Activated naive CD8-positive, alpha-beta T cell treated with anti-CD3 and anti-CD28 coated beads, Interleukin-2, amount 50 U/mL, for 24 hours (primary cell): ENCODE measurements around the gene ADH1A.

Experiments
- ATAC-seq: fragments of 150-1000 bp; cut with Tn5 transposase; one replicate; pipeline ENCODE4 v1.10.0; 2021
- DNase-seq: peaks from one replicate; pipeline ENCODE4 v3.0.0; 2021
- H3K27ac Mint-ChIP-seq: one replicate; pipeline ENCODE4 v1.8.0; 2021; ENCODE audit warnings: mild to moderate bottlenecking, mixed read lengths
- H3K27me3 Mint-ChIP-seq: one replicate; pipeline ENCODE4 v1.8.0; 2021; ENCODE audit warnings: mixed read lengths
- H3K36me3 Mint-ChIP-seq: one replicate; pipeline ENCODE4 v1.8.0; 2021; ENCODE audit warnings: low read depth, mixed read lengths
- H3K4me1 Mint-ChIP-seq: one replicate; pipeline ENCODE4 v1.8.0; 2021; ENCODE audit warnings: mixed read lengths
- H3K4me3 Mint-ChIP-seq: one replicate; pipeline ENCODE4 v1.8.0; 2021; ENCODE audit warnings: mild to moderate bottlenecking, moderate library complexity, mixed read lengths
- H3K9me3 Mint-ChIP-seq: one replicate; pipeline ENCODE4 v1.8.0; 2021; ENCODE audit warnings: mixed read lengths

The ADH1A gene

GRCh38 chr4:99305638-99306400, 15.0 kb upstream of the ADH1A start:
- peaks cover 4% of the 10 kb centered on the region for H3K9me3 Mint-ChIP-seq
- H3K36me3 Mint-ChIP-seq, result no peaks in the 10 kb centered on the region
- no peak for DNase-seq
- no peak overlapping the region for H3K4me3 Mint-ChIP-seq
- H3K27me3 Mint-ChIP-seq, result peaks cover 8% of the 10 kb centered on the region
- no peak for ATAC-seq
- H3K4me1 Mint-ChIP-seq, result no peaks in the 10 kb centered on the region
- H3K27ac Mint-ChIP-seq, result no peak overlapping the region

- Mint-ChIP-seq H3K27me3 (no peaks in the 10 kb centered on the region), H3K36me3 (no peaks in the 10 kb centered on the region), H3K27ac (no peak overlapping the region), H3K9me3 (peaks cover 18% of the 10 kb centered on the region), H3K4me1 (no peaks in the 10 kb centered on the region), H3K4me3 (no peak overlapping the region)
- DNase-seq (no peak), ATAC-seq (no peak)
Measured at GRCh38 chr4:99301376-99302164, 10.8 kb upstream of the ADH1A start.

GRCh38 chr4:99300934-99301333, 10.1 kb upstream of the ADH1A start:
- H3K4me1 Mint-ChIP-seq, result no peaks in the 10 kb centered on the region
- no peak for DNase-seq

GRCh38 chr4:99293357-99293756, 2.6 kb upstream of the ADH1A start:
- no peak overlapping the region for H3K27ac Mint-ChIP-seq
- peaks cover 29% of the 10 kb centered on the region for H3K9me3 Mint-ChIP-seq
- H3K4me3 Mint-ChIP-seq, result no peak overlapping the region
- no peak for DNase-seq
- ATAC-seq, result no peak
- H3K36me3 Mint-ChIP-seq, result no peaks in the 10 kb centered on the region
- peaks cover 2% of the 10 kb centered on the region for H3K27me3 Mint-ChIP-seq
- no peaks in the 10 kb centered on the region for H3K4me1 Mint-ChIP-seq

More at GRCh38 chr4:99300934-99301333, 10.1 kb upstream of the ADH1A start:
- Mint-ChIP-seq H3K4me3 (no peak overlapping the region), H3K36me3 (no peaks in the 10 kb centered on the region), H3K27ac (no peak overlapping the region), H3K27me3 (no peaks in the 10 kb centered on the region), H3K9me3 (peaks cover 24% of the 10 kb centered on the region)
- no peak for ATAC-seq

GRCh38 chr4:99285387-99285786, 5.4 kb downstream of the ADH1A start:
- H3K9me3 Mint-ChIP-seq, result no peaks in the 10 kb centered on the region
- no peaks in the 10 kb centered on the region for H3K27me3 Mint-ChIP-seq
- H3K4me1 Mint-ChIP-seq, result no peaks in the 10 kb centered on the region
- ATAC-seq, result no peak
- H3K36me3 Mint-ChIP-seq, result no peaks in the 10 kb centered on the region
- no peak overlapping the region for H3K4me3 Mint-ChIP-seq
- DNase-seq, result no peak
- H3K27ac Mint-ChIP-seq, result no peak overlapping the region

GRCh38 chr4:99282731-99283130, 8.1 kb downstream of the ADH1A start:
- H3K36me3 Mint-ChIP-seq, result no peaks in the 10 kb centered on the region
- no peaks in the 10 kb centered on the region for H3K4me1 Mint-ChIP-seq
- DNase-seq, result no peak
- no peaks in the 10 kb centered on the region for H3K9me3 Mint-ChIP-seq
- no peak overlapping the region for H3K27ac Mint-ChIP-seq
- no peak for ATAC-seq
- H3K4me3 Mint-ChIP-seq, result no peak overlapping the region
- H3K27me3 Mint-ChIP-seq, result peaks cover 8% of the 10 kb centered on the region

- H3K9me3 Mint-ChIP-seq, result no peaks in the 10 kb centered on the region
- H3K36me3 Mint-ChIP-seq, result no peaks in the 10 kb centered on the region
- no peaks in the 10 kb centered on the region for H3K4me1 Mint-ChIP-seq
- H3K27ac Mint-ChIP-seq, result no peak overlapping the region
- DNase-seq (no peak), ATAC-seq (no peak)
- H3K27me3 Mint-ChIP-seq, result peaks cover 8% of the 10 kb centered on the region
- H3K4me3 Mint-ChIP-seq, result no peak overlapping the region
Measured at GRCh38 chr4:99281261-99281660, 9.5 kb downstream of the ADH1A start.

GRCh38 chr4:99276417-99276816, 14.4 kb downstream of the ADH1A start:
- Mint-ChIP-seq H3K36me3 (no peaks in the 10 kb centered on the region), H3K4me1 (no peaks in the 10 kb centered on the region), H3K4me3 (no peak overlapping the region), H3K9me3 (no peaks in the 10 kb centered on the region), H3K27me3 (peaks cover 8% of the 10 kb centered on the region), H3K27ac (no peak overlapping the region)
- no peak for DNase-seq
- ATAC-seq, result no peak

GRCh38 chr4:99275885-99276284, 14.9 kb downstream of the ADH1A start:
- Mint-ChIP-seq H3K4me3 (no peak overlapping the region), H3K27ac (no peak overlapping the region), H3K27me3 (peaks cover 8% of the 10 kb centered on the region), H3K4me1 (no peaks in the 10 kb centered on the region), H3K9me3 (no peaks in the 10 kb centered on the region), H3K36me3 (no peaks in the 10 kb centered on the region)
- no peak for ATAC-seq
- no peak for DNase-seq

- no peak for DNase-seq
- H3K36me3 Mint-ChIP-seq, result no peaks in the 10 kb centered on the region
- no peak overlapping the region for H3K4me3 Mint-ChIP-seq
- no peaks in the 10 kb centered on the region for H3K9me3 Mint-ChIP-seq
- H3K4me1 Mint-ChIP-seq, result no peaks in the 10 kb centered on the region
- peaks cover 6% of the 10 kb centered on the region for H3K27me3 Mint-ChIP-seq
- no peak for ATAC-seq
- H3K27ac Mint-ChIP-seq, result no peak overlapping the region
Measured at GRCh38 chr4:99275050-99275449, 15.7 kb downstream of the ADH1A start.

- Mint-ChIP-seq H3K27ac (no peak overlapping the region), H3K4me1 (no peaks in the 10 kb centered on the region), H3K9me3 (no peaks in the 10 kb centered on the region), H3K36me3 (no peaks in the 10 kb centered on the region), H3K4me3 (no peak overlapping the region), H3K27me3 (no peaks in the 10 kb centered on the region)
- no peak for DNase-seq
- no peak for ATAC-seq
Measured at GRCh38 chr4:99273704-99274103, 17.1 kb downstream of the ADH1A start.

- H3K36me3 Mint-ChIP-seq, result no peaks in the 10 kb centered on the region
- no peaks in the 10 kb centered on the region for H3K4me1 Mint-ChIP-seq
- no peak for DNase-seq
- H3K4me3 Mint-ChIP-seq, result no peak overlapping the region
- no peak for ATAC-seq
- H3K27me3 Mint-ChIP-seq, result peaks cover 2% of the 10 kb centered on the region
- no peak overlapping the region for H3K27ac Mint-ChIP-seq
- peaks cover 9% of the 10 kb centered on the region for H3K9me3 Mint-ChIP-seq
Measured at GRCh38 chr4:99264927-99265326, 25.9 kb downstream of the ADH1A start.

- DNase-seq (no peak), ATAC-seq (no peak)
- H3K4me1 Mint-ChIP-seq, result no peaks in the 10 kb centered on the region
- H3K9me3 Mint-ChIP-seq, result no peaks in the 10 kb centered on the region
- H3K36me3 Mint-ChIP-seq, result no peaks in the 10 kb centered on the region
- H3K27me3 Mint-ChIP-seq, result peaks cover 2% of the 10 kb centered on the region
- no peak overlapping the region for H3K4me3 Mint-ChIP-seq
- no peak overlapping the region for H3K27ac Mint-ChIP-seq
Measured at GRCh38 chr4:99252746-99253145, 38.0 kb downstream of the ADH1A start.

- Mint-ChIP-seq H3K27me3 (peaks cover 8% of the 10 kb centered on the region), H3K27ac (no peak overlapping the region), H3K4me3 (no peak overlapping the region), H3K4me1 (no peaks in the 10 kb centered on the region), H3K36me3 (no peaks in the 10 kb centered on the region), H3K9me3 (peaks cover 21% of the 10 kb centered on the region)
- no peak for DNase-seq
- no peak for ATAC-seq
Measured at GRCh38 chr4:99248714-99249113, 42.1 kb downstream of the ADH1A start.

- Mint-ChIP-seq H3K27me3 (no peaks in the 10 kb centered on the region), H3K27ac (no peak overlapping the region), H3K9me3 (peaks cover 9% of the 10 kb centered on the region), H3K4me3 (no peak overlapping the region), H3K4me1 (no peaks in the 10 kb centered on the region), H3K36me3 (no peaks in the 10 kb centered on the region)
- no peak for ATAC-seq
- DNase-seq, result no peak
Measured at GRCh38 chr4:99235955-99236354, 54.8 kb downstream of the ADH1A start.
